HG03196 (cell line): ENCODE results near the gene GJC1.

ENCODE experiments used
- ATAC-seq: cut with Tn5 transposase; IDR thresholded peaks from one replicate; pipeline ENCODE4 v1.9.1; 2021; ENCODE audit not compliant: unreplicated experiment

The GJC1 gene

DNA sequence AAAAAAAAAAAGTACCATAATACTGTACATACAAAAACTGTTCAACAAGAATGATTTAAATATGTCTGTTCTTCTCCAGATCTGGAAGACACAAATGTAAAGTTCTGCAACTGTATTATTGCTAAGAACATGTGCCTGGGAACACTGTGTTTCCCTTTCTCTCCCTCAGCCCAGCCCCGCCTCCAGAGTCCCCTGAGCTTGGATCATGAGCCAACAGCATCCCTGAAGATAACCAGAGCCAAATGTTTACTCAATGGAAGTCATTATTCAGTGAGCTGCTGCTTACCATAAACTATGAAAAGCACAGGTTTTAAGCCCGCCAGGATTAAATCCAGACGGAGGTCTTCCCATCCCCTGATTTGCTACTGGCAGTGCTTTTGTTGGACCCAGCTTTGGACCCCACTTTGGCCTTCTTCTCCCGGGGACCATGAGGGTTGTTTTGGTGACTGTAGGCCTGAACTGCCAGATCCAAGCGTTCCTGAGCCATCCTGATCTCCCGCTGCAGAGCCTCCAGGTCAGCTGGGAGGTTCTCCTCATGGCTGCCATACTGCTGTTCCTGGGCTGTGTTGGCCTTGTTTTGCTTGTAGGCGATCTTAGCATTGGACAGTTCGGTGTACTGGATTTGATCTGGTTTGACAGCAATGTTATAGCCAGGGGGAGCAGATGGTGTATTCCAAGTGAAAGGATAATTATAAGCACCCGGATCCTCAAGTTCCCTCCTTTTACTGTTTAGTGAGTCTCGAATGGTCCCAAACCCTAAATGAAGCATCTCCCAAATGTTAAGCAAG is 25.6 kb downstream of the GJC1 start:
- no peak for ATAC-seq

DNA sequence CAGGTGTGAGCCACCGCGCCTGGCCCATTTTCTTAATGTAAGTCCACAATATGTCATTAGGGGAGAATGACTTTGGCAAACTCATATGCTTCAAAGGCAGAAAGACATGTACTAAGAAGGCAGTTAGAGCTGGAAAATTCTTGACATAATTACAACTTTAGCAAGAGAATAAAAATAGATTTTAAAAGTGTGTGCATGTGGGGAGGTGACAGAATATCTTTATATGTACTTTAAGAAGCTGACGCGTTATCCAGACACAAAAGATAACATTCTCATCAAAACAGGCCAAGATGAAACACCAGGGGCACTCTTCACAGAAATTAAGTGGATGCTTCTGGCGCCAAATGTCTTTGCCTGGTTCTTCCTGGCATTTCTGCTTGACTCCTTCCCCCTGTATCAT is 28.2 kb downstream of the GJC1 start:
- no peak for ATAC-seq

DNA sequence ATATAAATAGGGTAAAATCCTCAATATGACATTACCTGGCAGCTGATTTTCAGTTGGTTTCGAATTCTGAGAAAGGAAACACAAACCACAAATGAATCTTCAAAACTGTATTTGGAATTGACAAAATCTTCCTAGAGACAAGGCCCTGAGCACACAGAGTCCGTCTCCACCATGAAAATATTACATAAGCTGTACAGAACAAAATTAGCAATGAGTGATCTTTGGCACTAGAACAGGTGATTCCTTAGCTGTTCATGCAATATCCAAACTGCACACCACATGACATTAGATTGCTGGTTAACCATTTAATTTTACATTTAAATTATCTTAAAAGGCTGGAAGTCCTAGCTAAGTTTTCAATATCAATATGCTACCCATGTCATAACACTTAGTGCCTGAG is 31.7 kb downstream of the GJC1 start:
- no peak for ATAC-seq

DNA sequence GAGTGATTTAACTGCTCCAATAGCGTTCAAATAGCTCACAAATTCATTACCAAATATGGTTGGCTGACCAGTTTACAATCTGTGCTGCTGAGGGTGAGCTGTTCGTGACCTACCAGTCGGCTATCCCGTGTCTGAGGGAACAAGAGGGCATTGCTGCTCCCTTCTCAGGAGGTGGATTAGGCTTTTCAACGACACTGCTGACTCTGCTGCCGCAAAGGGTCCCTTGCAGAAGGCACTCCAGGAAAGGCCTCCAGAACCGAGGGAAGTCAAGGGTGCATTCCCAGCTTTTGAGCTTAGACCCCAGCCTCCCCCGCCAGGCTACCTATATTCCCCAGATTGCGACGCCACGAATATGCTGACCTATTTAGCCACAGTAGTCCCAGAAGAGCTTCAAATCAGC is 32.3 kb downstream of the GJC1 start:
- ATAC-seq: no peak

DNA sequence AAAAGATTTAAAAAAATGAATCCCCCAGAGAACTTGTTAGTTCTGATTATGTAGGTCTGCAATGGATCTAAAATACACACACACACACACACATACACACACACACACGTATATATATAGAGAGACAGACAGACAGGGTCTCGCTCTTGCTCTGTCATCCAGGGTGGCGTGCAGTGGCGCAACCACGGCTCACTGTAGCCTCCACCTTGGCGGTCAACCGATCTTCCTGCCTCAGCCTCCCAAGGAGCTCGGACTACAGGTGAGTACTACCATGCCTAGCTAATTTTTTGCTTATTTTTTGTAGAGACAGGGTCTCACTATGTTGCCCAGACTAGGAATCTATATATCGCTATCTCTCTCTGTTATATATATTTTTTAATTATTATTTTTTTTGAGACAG is 33.4 kb downstream of the GJC1 start:
- ATAC-seq: no peak

DNA sequence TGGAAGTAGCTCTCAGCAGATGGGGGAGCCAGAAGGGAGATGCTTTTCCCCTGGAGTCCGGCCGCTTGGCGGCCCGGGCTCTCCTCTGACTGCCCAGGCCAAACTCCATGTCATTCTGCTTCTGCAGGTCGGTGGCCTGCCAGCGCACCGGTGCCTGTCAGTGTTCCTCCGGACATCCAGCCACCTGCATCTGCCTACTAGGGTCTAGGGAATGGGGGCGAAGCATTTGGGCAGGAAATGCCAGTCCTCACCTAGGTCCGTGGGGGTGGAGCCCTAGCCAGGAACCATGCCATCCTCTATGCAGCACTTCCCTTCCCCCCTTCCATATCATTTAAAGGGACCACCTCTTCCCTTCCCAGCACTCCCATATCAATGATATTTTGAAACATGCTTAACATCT is 34.2 kb downstream of the GJC1 start:
- no peak for ATAC-seq

DNA sequence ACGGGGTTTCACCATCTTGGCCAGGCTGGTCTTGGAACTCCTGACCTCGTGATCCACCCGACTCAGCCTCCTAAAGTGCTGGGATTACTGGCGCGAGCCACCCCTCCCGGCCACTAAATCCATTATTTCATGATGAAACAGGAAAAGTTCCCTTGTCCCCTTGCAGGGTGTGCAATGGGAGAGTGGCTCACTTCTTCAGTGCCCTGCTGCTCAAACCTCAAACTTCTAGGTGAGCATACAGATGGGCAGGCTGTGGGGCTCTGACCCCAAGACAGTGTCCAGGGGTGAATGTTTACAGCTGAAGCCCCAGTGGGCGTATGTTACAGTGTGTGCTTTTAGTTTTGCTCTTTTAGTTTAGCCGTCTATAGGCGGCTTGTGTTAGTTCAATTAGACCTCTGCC is 34.7 kb downstream of the GJC1 start:
- no peak for ATAC-seq

DNA sequence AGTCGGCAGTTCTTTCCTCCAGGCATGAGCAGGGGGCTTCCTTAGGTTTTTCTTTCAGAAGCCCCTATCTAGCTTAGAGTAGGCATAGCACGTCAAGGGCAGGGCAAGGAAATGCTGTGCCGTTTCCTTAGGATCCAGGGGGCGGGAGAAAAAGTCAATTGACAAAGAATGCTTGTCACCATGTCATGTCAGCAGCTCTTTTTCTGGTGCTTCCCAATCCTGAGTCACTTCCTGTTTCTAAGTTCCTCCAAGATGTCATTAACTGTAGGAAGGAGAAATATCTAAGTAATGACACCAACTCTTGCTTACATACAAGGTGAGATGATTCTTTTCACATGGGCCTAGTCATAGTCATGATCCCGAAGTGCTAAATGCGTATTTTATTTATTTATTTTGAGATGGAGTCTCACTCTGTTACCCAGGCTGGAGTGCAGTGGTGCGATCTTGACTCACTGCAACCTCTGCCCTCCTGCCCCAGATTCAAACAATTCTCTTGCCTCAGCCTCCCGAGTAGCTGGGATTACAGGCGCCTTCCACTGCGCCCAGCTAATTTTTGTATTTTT is 35.2 kb downstream of the GJC1 start:
- ATAC-seq: no peak

DNA sequence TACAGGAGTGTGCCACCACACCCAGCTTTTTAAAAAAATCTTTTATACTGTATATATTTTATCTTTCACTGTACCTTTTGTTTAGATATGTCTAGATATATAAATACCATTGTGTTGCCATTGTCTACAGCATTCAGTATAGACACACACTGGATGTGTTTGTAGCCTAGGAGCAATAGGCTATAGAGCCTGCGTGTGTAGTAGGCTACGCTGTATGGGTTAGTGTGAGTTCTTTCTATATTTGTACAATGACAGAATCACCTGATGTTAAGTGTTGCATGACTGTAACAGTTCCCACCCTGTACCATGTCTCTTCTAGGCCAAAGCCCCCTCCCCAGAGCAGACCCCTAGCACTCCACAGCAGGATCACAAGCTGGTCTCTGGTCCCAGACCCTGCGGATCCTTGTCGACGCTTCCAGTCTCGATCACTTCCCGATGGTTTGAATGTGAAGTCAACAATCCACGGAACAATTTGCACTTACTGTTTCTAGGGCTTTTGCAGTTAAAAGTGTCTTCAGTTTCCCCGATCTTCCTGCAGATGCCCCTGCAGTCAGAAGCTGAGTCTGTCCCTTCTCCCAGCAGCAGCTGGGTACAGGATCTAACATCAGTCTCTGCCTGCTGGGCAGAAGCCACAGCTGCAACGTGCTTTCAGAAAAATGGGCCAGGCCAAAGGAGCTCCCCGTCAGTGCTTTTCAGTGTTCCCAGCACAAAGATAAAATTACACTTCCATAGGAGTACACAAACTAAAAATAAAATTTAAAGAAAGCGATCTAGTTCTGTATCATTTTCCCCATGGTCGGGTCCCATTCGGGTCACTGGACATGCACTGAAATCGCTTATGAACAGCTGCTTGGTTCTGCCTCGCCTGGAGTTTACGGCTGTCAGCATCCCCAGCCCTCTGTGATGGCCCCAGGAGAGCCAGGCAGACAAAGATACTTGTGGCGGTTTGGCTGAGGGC is 35.9 kb downstream of the GJC1 start:
- no peak for ATAC-seq

DNA sequence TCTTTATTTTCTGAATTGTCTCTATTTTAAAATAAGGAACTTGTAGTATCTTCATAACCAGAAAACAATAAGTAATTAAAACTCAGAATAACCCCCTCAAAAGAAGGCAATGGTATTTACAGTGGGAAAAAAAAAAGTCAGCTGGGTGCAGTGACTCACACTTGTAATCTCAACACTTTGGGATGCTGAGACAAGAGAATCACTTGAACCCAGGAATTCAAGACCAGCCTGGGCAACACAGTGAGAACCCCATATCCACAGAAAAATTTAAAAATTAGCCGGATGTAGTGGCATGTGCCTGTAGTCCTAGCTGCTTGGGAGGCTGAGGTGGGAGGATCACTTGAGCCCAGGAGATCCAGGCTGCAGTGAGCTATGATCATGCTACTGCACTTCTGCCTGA is 37.8 kb downstream of the GJC1 start:
- no peak for ATAC-seq

DNA sequence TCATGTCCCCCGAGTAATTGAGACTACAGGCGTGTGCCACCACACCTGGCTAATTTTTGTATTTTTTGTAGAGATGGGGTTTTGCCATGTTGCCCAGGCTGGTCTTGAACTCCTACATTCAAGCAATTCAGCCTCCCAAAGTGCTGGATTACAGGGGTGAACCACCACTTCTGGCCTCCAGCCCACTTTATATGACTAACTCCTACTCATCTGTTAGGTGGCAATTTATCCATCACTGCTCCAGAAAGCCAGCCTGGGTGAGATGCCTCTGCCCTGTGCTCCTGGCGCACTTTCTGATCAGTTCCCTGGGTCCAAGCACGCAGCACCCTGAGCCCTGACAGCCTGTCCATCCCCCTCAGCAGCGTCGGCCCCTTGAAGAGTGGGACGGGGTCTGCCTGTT is 41.9 kb downstream of the GJC1 start:
- ATAC-seq: no peak

DNA sequence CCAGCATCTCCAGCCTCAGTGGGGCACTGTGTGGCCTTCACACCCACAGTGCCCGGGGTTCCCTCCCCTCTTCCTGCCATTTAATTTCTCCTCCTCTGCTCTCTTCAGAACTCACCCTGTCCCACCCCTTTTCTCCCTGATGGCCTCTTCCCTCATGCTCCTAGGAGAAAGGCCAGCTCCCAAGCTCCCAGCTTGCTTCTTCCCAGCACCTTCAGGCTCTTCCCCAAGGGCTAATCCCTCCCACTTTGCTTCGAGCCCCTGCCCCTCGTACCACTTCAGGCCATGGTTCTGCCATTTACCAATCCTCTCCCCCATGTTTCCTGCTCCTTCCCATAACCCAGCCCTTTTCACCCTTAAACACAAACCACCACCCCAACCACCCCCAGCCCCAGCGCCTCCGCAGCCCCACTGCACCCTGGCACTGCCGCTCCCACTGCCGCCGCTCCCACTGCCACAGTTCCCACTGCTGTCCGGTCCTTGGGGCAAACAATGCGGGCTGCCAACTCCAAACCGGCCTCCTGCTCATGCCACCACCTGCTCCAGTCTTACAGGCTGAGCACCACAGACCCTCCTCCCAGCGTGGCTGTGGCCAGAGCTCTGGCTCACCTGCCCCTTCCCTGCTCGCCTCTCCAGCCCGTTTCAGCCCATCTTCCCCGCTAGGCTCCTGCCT is 42.7 kb downstream of the GJC1 start:
- no peak for ATAC-seq

DNA sequence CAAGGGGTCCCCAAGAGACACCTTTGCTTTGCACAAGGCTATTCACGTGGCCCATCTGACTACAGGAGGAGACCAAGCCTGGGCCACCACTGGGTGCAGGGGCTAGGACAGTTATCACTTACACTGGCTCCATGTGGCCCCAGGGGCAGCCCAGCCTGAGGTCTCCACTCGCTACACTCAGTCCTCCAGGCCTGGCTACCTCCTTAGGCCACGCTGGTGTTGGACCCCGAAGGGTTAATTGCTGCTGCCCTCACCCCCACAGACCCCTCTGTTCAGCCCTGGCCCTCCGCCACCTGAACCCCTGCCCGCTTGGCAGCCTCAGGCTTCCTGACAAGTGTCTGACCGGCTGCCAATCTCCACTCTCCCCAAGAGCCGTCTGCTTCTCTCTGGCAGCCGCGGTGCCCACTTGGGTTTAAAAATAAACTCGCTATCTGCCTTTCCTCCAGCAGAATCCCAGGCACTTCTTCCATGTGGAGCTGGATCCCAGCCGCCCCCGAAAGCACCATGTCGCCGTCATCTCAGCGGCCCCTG is 43.5 kb downstream of the GJC1 start:
- no peak for ATAC-seq

DNA sequence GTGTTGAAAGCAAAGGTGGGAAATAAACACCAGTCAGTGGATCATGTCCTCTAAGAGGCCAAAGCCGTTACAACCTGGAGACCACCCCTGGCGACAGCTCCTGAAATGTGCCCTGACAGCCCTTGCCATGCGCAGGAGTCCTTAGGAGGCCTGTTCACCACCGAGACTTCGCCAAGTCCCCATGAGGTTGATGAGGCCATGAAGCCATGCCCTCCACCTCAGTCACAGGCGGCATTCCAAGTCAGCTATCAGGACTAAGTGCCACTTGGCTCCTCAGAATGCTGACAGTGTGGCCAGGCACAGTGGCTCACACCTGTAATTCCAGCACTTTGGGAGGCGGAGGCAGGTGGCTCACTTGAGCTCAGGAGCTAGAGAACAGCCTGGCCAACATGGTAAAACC is 44.2 kb downstream of the GJC1 start:
- no peak for ATAC-seq

DNA sequence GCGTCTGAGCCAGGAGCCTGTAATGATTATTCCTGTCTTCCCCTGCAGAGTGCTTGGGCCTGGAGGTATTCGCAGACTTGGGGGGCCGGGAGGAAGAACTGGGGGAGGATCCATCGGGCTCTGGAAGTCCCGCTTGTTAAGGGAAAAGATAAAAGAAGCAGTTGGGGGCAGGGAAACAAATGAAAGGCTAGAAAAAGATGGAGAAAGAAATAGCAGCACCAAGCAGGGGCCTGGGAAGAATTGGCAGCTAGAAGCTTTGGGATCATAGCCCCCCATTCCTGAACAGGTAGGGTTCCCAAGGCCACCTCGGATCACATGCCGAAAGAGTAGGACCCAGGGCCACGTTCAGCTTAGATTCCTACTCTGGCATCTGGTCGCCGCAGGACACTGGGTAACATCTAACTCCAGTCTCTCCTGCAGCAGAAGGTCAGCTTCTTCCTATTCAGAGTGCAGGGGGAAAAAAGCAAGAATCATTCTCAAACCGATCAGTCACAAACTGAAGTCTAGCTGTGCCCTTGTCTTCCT is 47.7 kb downstream of the GJC1 start:
- no peak for ATAC-seq

DNA sequence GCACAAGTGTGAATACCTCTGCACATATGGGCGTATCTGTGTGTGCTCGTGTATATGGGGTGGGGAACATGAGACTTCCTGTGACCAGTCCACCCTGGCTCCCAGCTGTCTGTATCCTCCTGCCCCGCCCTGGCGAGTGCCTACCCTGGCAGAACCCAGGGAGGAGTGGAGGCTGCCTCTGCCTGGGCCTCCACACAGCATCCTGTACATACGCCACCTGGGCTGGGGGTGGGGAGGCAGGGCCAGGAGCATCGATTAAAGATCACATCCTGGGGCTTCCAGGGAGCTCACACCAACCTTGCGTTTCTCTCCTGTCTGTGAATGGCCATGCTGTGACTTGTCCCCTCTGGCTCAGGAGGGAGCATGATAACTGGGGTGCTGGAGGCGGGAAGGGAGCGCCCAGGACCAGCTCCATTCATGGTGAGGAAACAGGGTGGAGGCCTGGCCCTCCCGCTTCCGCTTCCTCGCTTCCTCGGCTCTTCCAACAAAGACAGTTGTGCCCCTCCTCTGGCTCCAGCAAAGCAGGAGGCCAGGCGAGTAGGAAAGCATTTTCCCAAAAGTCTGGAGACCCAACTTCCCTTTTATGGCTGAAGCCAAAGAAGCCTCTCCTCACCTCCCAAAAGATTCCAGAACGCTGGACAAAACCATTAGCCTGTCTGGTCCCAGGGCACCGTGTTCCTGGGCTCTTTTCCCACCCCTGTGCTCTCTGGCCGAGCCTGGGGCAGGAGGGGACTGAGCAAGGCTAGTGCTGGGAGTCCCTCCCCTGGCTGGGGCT is 48.3 kb downstream of the GJC1 start:
- ATAC-seq: no peak

DNA sequence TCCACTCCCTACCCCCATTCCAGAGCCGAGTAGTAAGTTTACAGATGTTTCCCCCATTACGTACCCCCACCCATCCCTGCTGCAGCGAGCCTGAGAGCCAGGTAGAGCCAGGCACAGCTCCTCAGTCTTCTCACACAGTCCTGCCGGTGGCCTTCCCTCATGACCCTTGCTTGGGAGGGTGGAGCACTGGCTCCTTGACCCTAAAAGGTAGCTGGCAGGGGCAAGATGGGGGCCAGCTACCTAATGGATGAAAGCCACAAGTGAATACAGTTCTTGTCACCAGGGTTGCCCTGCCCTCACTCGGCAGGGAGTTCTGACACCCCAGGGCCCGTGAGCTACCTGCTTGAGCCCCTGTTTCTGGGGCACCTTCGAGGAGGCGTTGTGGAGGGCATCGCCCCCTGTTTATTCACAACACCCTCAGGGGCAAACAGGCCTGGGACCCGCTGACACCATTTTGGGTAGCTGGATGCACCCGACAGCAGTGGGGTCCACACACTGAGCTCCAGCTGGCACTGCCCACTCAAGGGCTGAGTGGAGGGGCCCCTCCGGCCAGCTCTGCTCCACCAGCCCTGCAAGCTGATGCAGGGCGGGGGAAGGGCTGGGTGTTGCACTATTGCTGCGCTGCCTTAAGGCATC is 49.1 kb downstream of the GJC1 start:
- ATAC-seq: no peak

DNA sequence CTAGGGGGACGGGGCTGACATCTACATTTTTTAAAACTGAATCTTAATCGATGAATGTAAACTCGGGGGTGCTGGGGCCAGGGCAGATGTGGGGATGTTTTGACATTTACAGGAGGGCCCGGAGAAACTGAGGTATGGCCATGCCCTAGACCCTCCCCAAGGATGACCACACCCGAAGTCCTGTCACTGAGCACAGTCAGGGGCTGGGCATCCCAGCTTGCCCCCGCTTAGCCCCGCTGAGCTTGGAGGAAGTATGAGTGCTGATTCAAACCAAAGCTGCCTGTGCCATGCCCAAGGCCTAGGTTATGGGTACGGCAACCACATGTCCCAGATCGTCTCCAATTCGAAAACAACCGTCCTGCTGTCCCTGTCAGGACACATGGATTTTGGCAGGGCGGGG is 49.9 kb downstream of the GJC1 start:
- ATAC-seq: no peak

DNA sequence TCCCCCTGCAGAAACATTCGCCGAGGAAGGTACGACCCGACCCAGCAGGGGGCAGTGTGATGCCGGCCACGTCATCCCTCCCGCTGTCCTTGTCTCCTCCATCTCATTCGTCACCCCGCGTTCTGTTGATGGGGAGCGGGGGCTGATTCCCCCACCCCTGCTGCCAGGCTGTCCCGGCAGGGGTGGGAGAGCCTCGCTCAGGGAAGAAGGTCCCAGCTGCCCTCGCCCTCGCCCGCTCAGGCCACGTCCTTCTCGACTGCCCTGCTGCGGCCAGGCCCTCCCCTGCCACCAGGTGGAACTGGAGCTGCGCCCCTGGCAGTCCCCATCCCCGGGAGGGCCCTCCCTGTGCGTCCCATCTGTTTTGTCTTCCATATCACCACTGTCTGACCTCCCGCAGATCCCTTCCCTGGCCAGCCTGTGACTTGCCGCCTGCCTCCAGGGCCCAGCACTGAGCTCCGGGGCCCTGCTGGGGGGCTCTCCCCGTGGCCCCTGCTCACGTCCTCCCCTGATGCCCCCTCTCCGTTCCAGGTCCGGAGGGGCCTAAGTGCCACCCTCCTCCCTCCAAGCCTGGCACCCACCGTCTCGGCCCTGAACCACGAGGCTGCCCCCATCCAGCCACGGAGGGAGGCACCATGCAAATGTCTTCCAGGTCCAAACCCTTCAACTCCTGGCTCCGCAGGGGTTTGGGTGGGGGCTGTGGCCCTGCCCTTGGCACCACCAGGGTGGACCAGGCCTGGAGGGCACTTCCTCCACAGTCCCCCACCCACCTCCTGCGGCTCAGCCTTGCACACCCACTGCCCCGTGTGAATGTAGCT is 50.7 kb downstream of the GJC1 start:
- no peak for ATAC-seq
